Measurements from ENCODE around the gene PPP1R2. TPM values are rescaled to one million over a fixed set of nuclear protein-coding genes. Genes with fewer than 3 reads are reported as not detected.
A peak's percentile ranks its signal among the peaks of the same experiment; 100 is the strongest.

The PPP1R2 gene
- total RNA-seq, 1 donor = 203 TPM

- Histone ChIP-seq H3K27ac (ENCODE audit: low read depth, low read length) (no peak overlapping the region), H3K79me2 (ENCODE audit: insufficient read depth, low read length) (peaks cover 33% of the 10 kb centered on the region), H3K27me3 (ENCODE audit: insufficient read depth, low read length) (peaks cover 3% of the 10 kb centered on the region), H3K4me1 (ENCODE audit: insufficient read depth, low read length) (peaks cover 37% of the 10 kb centered on the region), H3K4me3 (ENCODE audit: insufficient read depth, low read length) (no peak overlapping the region), H3K36me3 (ENCODE audit: insufficient read depth, low read length) (no peaks in the 10 kb centered on the region), H3K4me2 (ENCODE audit: insufficient read depth, low read length) (no peak overlapping the region), H3K9me3 (ENCODE audit: low read depth, low read length) (no peaks in the 10 kb centered on the region), H2AFZ (ENCODE audit: low read length) (no peak overlapping the region), H4K20me1 (ENCODE audit: insufficient read depth, low read length) (peaks cover 27% of the 10 kb centered on the region)
- no peak for DNase-seq (ENCODE audit: insufficient read length, low spot score, missing footprints)
- no peak for TF ChIP-seq CTCF (IDR thresholded peaks at IDR 0.05; ENCODE audit: extremely low read depth, low read depth, low read length)
Observed at GRCh38 chr3:195544634-195545033, 1.5 kb upstream of the PPP1R2 start.

DNA sequence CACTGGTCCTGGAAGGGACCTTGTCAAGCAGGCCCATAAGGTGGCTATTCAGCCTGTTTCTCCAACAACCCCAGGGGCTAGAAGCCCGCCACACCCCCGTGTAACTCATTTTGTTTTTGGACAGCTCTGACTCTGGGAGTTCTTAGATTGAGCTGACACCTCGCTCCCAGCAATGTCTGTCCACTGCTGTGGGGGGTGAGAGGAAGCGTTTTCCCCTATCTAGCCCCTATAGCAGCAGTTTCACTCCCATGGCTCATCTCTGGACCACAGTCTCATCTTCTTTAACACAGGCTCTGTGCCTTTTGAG lies 1.1 kb upstream of the PPP1R2 start:
- Histone ChIP-seq H4K20me1 (ENCODE audit: insufficient read depth, low read length) (peaks cover 31% of the 10 kb centered on the region), H3K79me2 (ENCODE audit: insufficient read depth, low read length) (peaks cover 37% of the 10 kb centered on the region), H3K27ac (ENCODE audit: low read depth, low read length) (no peak overlapping the region), H3K4me2 (ENCODE audit: insufficient read depth, low read length) (no peak overlapping the region), H3K36me3 (ENCODE audit: insufficient read depth, low read length) (no peaks in the 10 kb centered on the region), H3K4me1 (ENCODE audit: insufficient read depth, low read length) (peaks cover 37% of the 10 kb centered on the region), H3K27me3 (ENCODE audit: insufficient read depth, low read length) (peaks cover 3% of the 10 kb centered on the region), H2AFZ (ENCODE audit: low read length) (peak overlapping the region; percentile 91), H3K9me3 (ENCODE audit: low read depth, low read length) (no peaks in the 10 kb centered on the region), H3K4me3 (ENCODE audit: insufficient read depth, low read length) (no peak overlapping the region)
- no peak for TF ChIP-seq CTCF (IDR thresholded peaks at IDR 0.05; ENCODE audit: extremely low read depth, low read depth, low read length)
- no peak for DNase-seq (ENCODE audit: insufficient read length, low spot score, missing footprints)

DNA sequence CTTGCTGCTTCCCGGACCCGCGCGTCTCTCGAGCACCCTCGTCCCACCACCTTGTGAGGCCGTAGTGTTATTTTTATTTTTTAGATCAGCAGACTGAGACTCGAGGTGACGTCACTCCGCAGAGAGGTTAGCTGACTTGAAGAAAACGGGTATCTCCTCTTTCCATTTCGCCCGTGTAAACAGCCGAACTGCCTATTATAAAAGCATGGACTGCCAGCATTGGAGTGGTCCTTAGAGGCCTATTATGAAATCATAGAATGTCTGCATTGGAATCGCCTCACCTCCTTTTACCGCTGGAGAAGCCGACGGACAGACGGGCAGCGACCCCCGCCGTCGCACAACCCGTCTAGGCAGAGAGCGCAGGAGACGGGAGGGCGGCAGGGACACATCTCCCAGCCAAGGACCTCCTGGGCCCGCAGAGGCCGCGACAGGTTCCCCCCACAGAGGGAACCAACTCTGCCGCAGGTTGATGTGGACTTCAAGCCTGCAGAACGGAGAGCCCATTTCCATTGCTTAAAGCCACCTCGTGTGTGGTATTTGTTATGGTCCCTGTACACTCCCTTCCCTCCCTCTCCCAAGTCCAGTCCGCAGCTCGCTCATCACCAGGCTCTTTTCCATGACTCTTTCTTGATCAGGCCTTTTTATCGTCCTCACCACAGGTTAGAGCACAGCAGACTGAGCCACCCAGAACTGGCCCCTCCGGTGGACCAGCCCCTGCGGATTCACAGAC lies 540 bp upstream of the PPP1R2 start:
- Histone ChIP-seq H3K4me3 (ENCODE audit: insufficient read depth, low read length) (peak overlapping the region; percentile 81), H4K20me1 (ENCODE audit: insufficient read depth, low read length) (peaks cover 35% of the 10 kb centered on the region), H3K9me3 (ENCODE audit: low read depth, low read length) (no peaks in the 10 kb centered on the region), H3K79me2 (ENCODE audit: insufficient read depth, low read length) (peaks cover 43% of the 10 kb centered on the region), H3K4me1 (ENCODE audit: insufficient read depth, low read length) (peaks cover 37% of the 10 kb centered on the region), H3K27me3 (ENCODE audit: insufficient read depth, low read length) (peaks cover 3% of the 10 kb centered on the region), H3K27ac (ENCODE audit: low read depth, low read length) (no peak overlapping the region), H2AFZ (ENCODE audit: low read length) (peak overlapping the region; percentile 91), H3K36me3 (ENCODE audit: insufficient read depth, low read length) (no peaks in the 10 kb centered on the region), H3K4me2 (ENCODE audit: insufficient read depth, low read length) (peak overlapping the region; percentile 91)
- no peak for TF ChIP-seq CTCF (IDR thresholded peaks at IDR 0.05; ENCODE audit: extremely low read depth, low read depth, low read length)
- DNase-seq (ENCODE audit: insufficient read length, low spot score, missing footprints) = peak; percentile 81

- peaks cover 34% of the 10 kb centered on the region for H3K4me1 ChIP-seq (ENCODE audit: insufficient read depth, low read length)
- no peaks in the 10 kb centered on the region for H3K27me3 ChIP-seq (ENCODE audit: insufficient read depth, low read length)
- peak overlapping the region; percentile 91 for H3K4me2 ChIP-seq (ENCODE audit: insufficient read depth, low read length)
- no peak for DNase-seq (ENCODE audit: insufficient read length, low spot score, missing footprints)
- H3K79me2 ChIP-seq (ENCODE audit: insufficient read depth, low read length) = peaks cover 55% of the 10 kb centered on the region
- no peaks in the 10 kb centered on the region for H3K36me3 ChIP-seq (ENCODE audit: insufficient read depth, low read length)
- peak overlapping the region; percentile 81 for H3K4me3 ChIP-seq (ENCODE audit: insufficient read depth, low read length)
- no peak for TF ChIP-seq CTCF (IDR thresholded peaks at IDR 0.05; ENCODE audit: extremely low read depth, low read depth, low read length)
- H2AFZ ChIP-seq (ENCODE audit: low read length) = peak overlapping the region; percentile 90
- H3K9me3 ChIP-seq (ENCODE audit: low read depth, low read length) = no peaks in the 10 kb centered on the region
- peak overlapping the region; percentile 77 for H3K27ac ChIP-seq (ENCODE audit: low read depth, low read length)
- peaks cover 43% of the 10 kb centered on the region for H4K20me1 ChIP-seq (ENCODE audit: insufficient read depth, low read length)
Observed at GRCh38 chr3:195542316-195542697, 818 bp downstream of the PPP1R2 start.
